OCI-LY7 (cell line): ENCODE measurements around the gene NTF3. TPM values are rescaled to one million over a fixed set of nuclear protein-coding genes. Genes with fewer than 3 reads are reported as not detected.

Source experiments
- BruUV-seq: library from RNA; stranded (reverse); fragments of 400-500 nt; replicated peaks from 2 replicates; lab custom pipeline; 2021; lab: Mats Ljungman, UMichigan
- CTCF ChIA-PET: fragments of 300-600 bp; sonication (Branson Sonifier 250); formaldehyde crosslinking; loops from one replicate; lab custom pipeline; 2022; ENCODE audit warnings: antibody characterized with exemption; ENCODE audit not compliant: unreplicated experiment; lab: Charles Lee
- POLR2A ChIA-PET: fragments of 300-600 bp; sonication (Branson Sonifier 250); formaldehyde crosslinking; loops from one replicate; lab custom pipeline; 2022; ENCODE audit warnings: antibody characterized with exemption; lab: Charles Lee
- DNase-seq: peaks from one replicate; pipeline ENCODE4 v3.0.0-alpha.2; 2015; ENCODE audit warnings: low spot score
- H2AFZ ChIP-seq: fragments of 200-600 bp; sonication (generic), shearing (Covaris generic); 2 replicates; pipeline ENCODE4 v1.6.1; 2014; ENCODE audit warnings: mild to moderate bottlenecking, antibody characterized with exemption, low read length, moderate library complexity
- H3K27ac ChIP-seq: fragments of 200-600 bp; sonication (generic); 2 replicates; pipeline ENCODE4 v1.5.1; 2014; ENCODE audit warnings: mixed run types, low read depth, mild to moderate bottlenecking, moderate library complexity, low read length, inconsistent platforms; ENCODE audit not compliant: poor library complexity, severe bottlenecking
- H3K36me3 ChIP-seq: fragments of 200-600 bp; sonication (generic); 2 replicates; pipeline ENCODE4 v1.6.1; 2014; ENCODE audit warnings: mild to moderate bottlenecking, antibody characterized with exemption, low read length, moderate library complexity, mixed read lengths; ENCODE audit not compliant: insufficient read depth
- H3K4me1 ChIP-seq: fragments of 200-600 bp; sonication (generic); 2 replicates; pipeline ENCODE4 v1.5.1; 2014; ENCODE audit warnings: mild to moderate bottlenecking, low read length; ENCODE audit not compliant: insufficient read depth, poor library complexity, severe bottlenecking
- H3K4me2 ChIP-seq: fragments of 200-600 bp; sonication (generic); 2 replicates; pipeline ENCODE4 v1.6.1; 2014; ENCODE audit warnings: mild to moderate bottlenecking, low read length
- H3K4me3 ChIP-seq: fragments of 200-600 bp; sonication (generic); 2 replicates; pipeline ENCODE4 v1.5.1; 2014; ENCODE audit warnings: mild to moderate bottlenecking, low read depth, low read length; ENCODE audit not compliant: poor library complexity, severe bottlenecking
- H3K79me2 ChIP-seq: fragments of 200-600 bp; sonication (generic); 2 replicates; pipeline ENCODE4 v1.6.1; 2016; ENCODE audit warnings: low read depth, mild to moderate bottlenecking, low read length, moderate library complexity, mixed read lengths; ENCODE audit not compliant: insufficient read depth
- H3K9me2 ChIP-seq: fragments of 200-600 bp; sonication (generic); 2 replicates; pipeline ENCODE4 v1.6.1; 2016; ENCODE audit warnings: mild to moderate bottlenecking, low read length, mixed read lengths; ENCODE audit not compliant: insufficient read depth
- H3K9me3 ChIP-seq: fragments of 200-600 bp; sonication (generic); 2 replicates; pipeline ENCODE4 v1.6.1; 2014; ENCODE audit warnings: mild to moderate bottlenecking, mixed run types, low read length, mixed read lengths
- H4K20me1 ChIP-seq: fragments of 200-600 bp; sonication (generic); 2 replicates; pipeline ENCODE4 v1.6.1; 2014; ENCODE audit warnings: mild to moderate bottlenecking, antibody characterized with exemption, low read length, moderate library complexity, mixed read lengths; ENCODE audit not compliant: insufficient read depth
- CTCF ChIP-seq: fragments of 200-600 bp; sonication (generic); conservative IDR thresholded peaks from 2 replicates; pipeline ENCODE4 v1.5.1; 2014; ENCODE audit warnings: mild to moderate bottlenecking, antibody characterized with exemption, low read length, moderate library complexity, mixed read lengths
- EZH2phosphoT487 ChIP-seq: fragments of 200-600 bp; sonication (generic); IDR thresholded peaks from 2 replicates; pipeline ENCODE4 v1.6.1; 2018; ENCODE audit warnings: low read depth, borderline replicate concordance, mild to moderate bottlenecking, mixed run types, antibody characterized with exemption, low read length, moderate library complexity, mixed read lengths
- intact Hi-C: fragments of 100-400 bp; cut with micrococcal nuclease; formaldehyde crosslinking; loops from one replicate; pipeline ENCODE4 v1.10.0; 2022; ENCODE audit not compliant: unreplicated experiment
- total RNA-seq, 2 experiments: library from RNA; depleted of rRNA in 1 of 2; stranded (reverse); fragments of >200 nt in 1 of 2; shearing (Covaris generic) in 1 of 2; gene quantifications; 2 replicates each; pipeline ENCODE4 v1.2.3, GENCODE V29; 2014 to 2022

The NTF3 gene
- total RNA-seq, 2 experiments from 2014 or later = 9.6 to 11.5 TPM

- Histone ChIP-seq H3K4me3 (no peak overlapping the region), H3K9me2 (no peaks in the 10 kb centered on the region), H4K20me1 (no peaks in the 10 kb centered on the region), H3K4me1 (peaks cover 13% of the 10 kb centered on the region), H3K79me2 (no peaks in the 10 kb centered on the region), H3K36me3 (no peaks in the 10 kb centered on the region), H3K27ac (no peak overlapping the region), H3K9me3 (no peaks in the 10 kb centered on the region), H3K4me2 (no peak overlapping the region), H2AFZ (no peak overlapping the region)
- ChIA-PET POLR2A (interaction anchor here (1.1 kb wide), 1 partner anchor 32 kb away, joined by 3 read pairs; no protein-coding TSS in a partner anchor), CTCF (no interaction called here)
- DNase-seq = no peak
- no TSS peak for BruUV-seq
- TF ChIP-seq EZH2phosphoT487 = no peak
- TF ChIP-seq CTCF = no peak
- intact Hi-C loops = no loop called here
Measured at GRCh38 chr12:5509557-5509956, 77.6 kb downstream of the NTF3 start.

GRCh38 chr12:5510251-5510805 lies 78.4 kb downstream of the NTF3 start:
- ChIA-PET CTCF (interaction anchor here (1.6 kb wide), 1 partner anchor 82 kb away, joined by 17 read pairs; no protein-coding TSS in a partner anchor), POLR2A (interaction anchor here (1.1 kb wide), 1 partner anchor 33 kb away, joined by 3 read pairs; no protein-coding TSS in a partner anchor)
- H3K79me2 ChIP-seq = no peaks in the 10 kb centered on the region
- H3K36me3 ChIP-seq = no peaks in the 10 kb centered on the region
- H2AFZ ChIP-seq = no peak overlapping the region
- H3K4me1 ChIP-seq = peaks cover 13% of the 10 kb centered on the region
- no peaks in the 10 kb centered on the region for H3K9me3 ChIP-seq
- no peak overlapping the region for H3K27ac ChIP-seq
- DNase-seq = no peak
- intact Hi-C loops = no loop called here
- no TSS peak for BruUV-seq
- TF ChIP-seq CTCF (no peak), EZH2phosphoT487 (no peak)
- H4K20me1 ChIP-seq = no peaks in the 10 kb centered on the region
- H3K4me2 ChIP-seq = no peak overlapping the region
- no peak overlapping the region for H3K4me3 ChIP-seq
- H3K9me2 ChIP-seq = no peaks in the 10 kb centered on the region

- ChIA-PET CTCF (interaction anchor here (0.6 to 1.6 kb wide), 7 partner anchors 64 to 88 kb away, joined by 3 to 17 read pairs (median 3); no protein-coding TSS in a partner anchor), POLR2A (interaction anchor here (0.8 to 1.0 kb wide), 2 partner anchors 34 to 80 kb away, joined by 3 to 7 read pairs; no protein-coding TSS in a partner anchor)
- intact Hi-C loops = loop anchor here (1.0 kb wide), 2 partner anchors 33 to 83 kb away; no protein-coding TSS in a partner anchor
- Histone ChIP-seq H2AFZ (peak overlapping the region; percentile 86; the same call in 1 of the 2 replicates), H3K27ac (no peak overlapping the region), H3K79me2 (no peaks in the 10 kb centered on the region), H3K9me3 (no peaks in the 10 kb centered on the region), H4K20me1 (no peaks in the 10 kb centered on the region), H3K9me2 (no peaks in the 10 kb centered on the region), H3K36me3 (no peaks in the 10 kb centered on the region), H3K4me3 (no peak overlapping the region), H3K4me2 (peak overlapping the region; percentile 62; the same call in 1 of the 2 replicates), H3K4me1 (peaks cover 13% of the 10 kb centered on the region)
- TF ChIP-seq CTCF (no peak), EZH2phosphoT487 (no peak)
- no TSS peak for BruUV-seq
- DNase-seq = no peak
Measured at GRCh38 chr12:5511256-5511643, 79.3 kb downstream of the NTF3 start.
